ENCODE results near the gene HDAC9.

The HDAC9 gene

GRCh38 chr7:18886832-18887231 lies 391.3 kb downstream of the HDAC9 start:
- Histone ChIP-seq H3K9ac (ENCODE audit: low read depth, low read length) (no peak overlapping the region), H3K36me3 (ENCODE audit: insufficient read depth, low read length) (no peaks in the 10 kb centered on the region), H3K27ac (ENCODE audit: low read depth, low read length) (no peak overlapping the region), H3K9me3 (ENCODE audit: insufficient read depth, low read depth, low read length) (no peaks in the 10 kb centered on the region), H3K4me1 (ENCODE audit: insufficient read depth, low read length) (no peaks in the 10 kb centered on the region), H3K27me3 (ENCODE audit: insufficient read depth, low read length) (no peaks in the 10 kb centered on the region), H3K4me3 (ENCODE audit: low read length) (no peak overlapping the region)
- 96% methylated on average over 4 of the region's 4 CpGs for WGBS

- Histone ChIP-seq H3K9me3 (ENCODE audit: insufficient read depth, low read depth, low read length) (no peaks in the 10 kb centered on the region), H3K27me3 (ENCODE audit: insufficient read depth, low read length) (no peaks in the 10 kb centered on the region), H3K4me1 (ENCODE audit: insufficient read depth, low read length) (no peaks in the 10 kb centered on the region), H3K9ac (ENCODE audit: low read depth, low read length) (no peak overlapping the region), H3K36me3 (ENCODE audit: insufficient read depth, low read length) (no peaks in the 10 kb centered on the region), H3K4me3 (ENCODE audit: low read length) (no peak overlapping the region), H3K27ac (ENCODE audit: low read depth, low read length) (no peak overlapping the region)
- WGBS = 96% methylated on average over 1 of the region's 1 CpG
These were observed 393.9 kb downstream of the HDAC9 start for GRCh38 chr7:18889436-18889835.

- H3K9me3 ChIP-seq (ENCODE audit: insufficient read depth, low read depth, low read length) = no peaks in the 10 kb centered on the region
- H3K27ac ChIP-seq (ENCODE audit: low read depth, low read length) = no peak overlapping the region
- WGBS = 90% methylated on average over 1 of the region's 2 CpGs
These were observed 394.6 kb downstream of the HDAC9 start for GRCh38 chr7:18890134-18890533.

GRCh38 chr7:18890885-18891621 lies 395.5 kb downstream of the HDAC9 start:
- no peak overlapping the region for H3K4me3 ChIP-seq (ENCODE audit: low read length)
- H3K9me3 ChIP-seq (ENCODE audit: insufficient read depth, low read depth, low read length) = no peaks in the 10 kb centered on the region
- H3K27ac ChIP-seq (ENCODE audit: low read depth, low read length) = no peak overlapping the region
- WGBS = 96% methylated on average over 4 of the region's 4 CpGs
- H3K36me3 ChIP-seq (ENCODE audit: insufficient read depth, low read length) = no peaks in the 10 kb centered on the region
- H3K27me3 ChIP-seq (ENCODE audit: insufficient read depth, low read length) = no peaks in the 10 kb centered on the region
- peaks cover 7% of the 10 kb centered on the region for H3K4me1 ChIP-seq (ENCODE audit: insufficient read depth, low read length)
- H3K9ac ChIP-seq (ENCODE audit: low read depth, low read length) = no peak overlapping the region

More at GRCh38 chr7:18890134-18890533, 394.6 kb downstream of the HDAC9 start:
- H3K27me3 ChIP-seq (ENCODE audit: insufficient read depth, low read length) = no peaks in the 10 kb centered on the region
- H3K4me1 ChIP-seq (ENCODE audit: insufficient read depth, low read length) = no peaks in the 10 kb centered on the region
- H3K4me3 ChIP-seq (ENCODE audit: low read length) = no peak overlapping the region
- no peak overlapping the region for H3K9ac ChIP-seq (ENCODE audit: low read depth, low read length)
- H3K36me3 ChIP-seq (ENCODE audit: insufficient read depth, low read length) = no peaks in the 10 kb centered on the region

GRCh38 chr7:18893156-18893555 lies 397.6 kb downstream of the HDAC9 start:
- Histone ChIP-seq H3K27me3 (ENCODE audit: insufficient read depth, low read length) (no peaks in the 10 kb centered on the region), H3K9ac (ENCODE audit: low read depth, low read length) (no peak overlapping the region), H3K4me1 (ENCODE audit: insufficient read depth, low read length) (peaks cover 15% of the 10 kb centered on the region), H3K9me3 (ENCODE audit: insufficient read depth, low read depth, low read length) (no peaks in the 10 kb centered on the region), H3K27ac (ENCODE audit: low read depth, low read length) (no peak overlapping the region), H3K36me3 (ENCODE audit: insufficient read depth, low read length) (no peaks in the 10 kb centered on the region), H3K4me3 (ENCODE audit: low read length) (no peak overlapping the region)
- WGBS = 90% methylated on average over 3 of the region's 3 CpGs

- Histone ChIP-seq H3K36me3 (ENCODE audit: insufficient read depth, low read length) (no peaks in the 10 kb centered on the region), H3K27ac (ENCODE audit: low read depth, low read length) (no peak overlapping the region), H3K4me1 (ENCODE audit: insufficient read depth, low read length) (peaks cover 15% of the 10 kb centered on the region), H3K4me3 (ENCODE audit: low read length) (no peak overlapping the region), H3K9ac (ENCODE audit: low read depth, low read length) (no peak overlapping the region), H3K27me3 (ENCODE audit: insufficient read depth, low read length) (no peaks in the 10 kb centered on the region), H3K9me3 (ENCODE audit: insufficient read depth, low read depth, low read length) (no peaks in the 10 kb centered on the region)
- 85% methylated on average over 3 of the region's 3 CpGs for WGBS
These were observed 398.6 kb downstream of the HDAC9 start for GRCh38 chr7:18894155-18894554.

GRCh38 chr7:18895456-18895855 lies 399.9 kb downstream of the HDAC9 start:
- Histone ChIP-seq H3K4me3 (ENCODE audit: low read length) (no peak overlapping the region), H3K9ac (ENCODE audit: low read depth, low read length) (no peak overlapping the region; the same call in 1 of the 2 replicates), H3K4me1 (ENCODE audit: insufficient read depth, low read length) (peaks cover 15% of the 10 kb centered on the region), H3K27me3 (ENCODE audit: insufficient read depth, low read length) (no peaks in the 10 kb centered on the region), H3K9me3 (ENCODE audit: insufficient read depth, low read depth, low read length) (no peaks in the 10 kb centered on the region), H3K27ac (ENCODE audit: low read depth, low read length) (no peak overlapping the region), H3K36me3 (ENCODE audit: insufficient read depth, low read length) (no peaks in the 10 kb centered on the region)
- WGBS = 90% methylated on average over 3 of the region's 3 CpGs

- 92% methylated on average over 2 of the region's 2 CpGs for WGBS
- Histone ChIP-seq H3K36me3 (ENCODE audit: insufficient read depth, low read length) (no peaks in the 10 kb centered on the region), H3K9me3 (ENCODE audit: insufficient read depth, low read depth, low read length) (no peaks in the 10 kb centered on the region), H3K27me3 (ENCODE audit: insufficient read depth, low read length) (no peaks in the 10 kb centered on the region), H3K27ac (ENCODE audit: low read depth, low read length) (peak overlapping the region; percentile 8; the same call in 1 of the 2 replicates), H3K9ac (ENCODE audit: low read depth, low read length) (no peak overlapping the region), H3K4me3 (ENCODE audit: low read length) (no peak overlapping the region), H3K4me1 (ENCODE audit: insufficient read depth, low read length) (peaks cover 15% of the 10 kb centered on the region)
These were observed 400.9 kb downstream of the HDAC9 start for GRCh38 chr7:18896343-18896975.

- Histone ChIP-seq H3K4me1 (ENCODE audit: insufficient read depth, low read length) (peaks cover 15% of the 10 kb centered on the region), H3K4me3 (ENCODE audit: low read length) (no peak overlapping the region), H3K36me3 (ENCODE audit: insufficient read depth, low read length) (no peaks in the 10 kb centered on the region), H3K27ac (ENCODE audit: low read depth, low read length) (no peak overlapping the region), H3K27me3 (ENCODE audit: insufficient read depth, low read length) (no peaks in the 10 kb centered on the region), H3K9me3 (ENCODE audit: insufficient read depth, low read depth, low read length) (no peaks in the 10 kb centered on the region), H3K9ac (ENCODE audit: low read depth, low read length) (no peak overlapping the region)
- 87% methylated on average over 3 of the region's 3 CpGs for WGBS
These were observed 404.7 kb downstream of the HDAC9 start for GRCh38 chr7:18900236-18900635.

- no peaks in the 10 kb centered on the region for H3K9me3 ChIP-seq (ENCODE audit: insufficient read depth, low read depth, low read length)
- no peak overlapping the region for H3K9ac ChIP-seq (ENCODE audit: low read depth, low read length)
- no peak overlapping the region for H3K27ac ChIP-seq (ENCODE audit: low read depth, low read length)
- no CpG with 5 or more reads among the region's 1 CpG for WGBS
- no peaks in the 10 kb centered on the region for H3K36me3 ChIP-seq (ENCODE audit: insufficient read depth, low read length)
- peaks cover 10% of the 10 kb centered on the region for H3K4me1 ChIP-seq (ENCODE audit: insufficient read depth, low read length)
- no peak overlapping the region for H3K4me3 ChIP-seq (ENCODE audit: low read length)
- H3K27me3 ChIP-seq (ENCODE audit: insufficient read depth, low read length) = no peaks in the 10 kb centered on the region
These were observed 405.3 kb downstream of the HDAC9 start for GRCh38 chr7:18900803-18901202.

- no peaks in the 10 kb centered on the region for H3K9me3 ChIP-seq (ENCODE audit: insufficient read depth, low read depth, low read length)
- WGBS = 93% methylated on average over 2 of the region's 3 CpGs
- no peak overlapping the region for H3K9ac ChIP-seq (ENCODE audit: low read depth, low read length)
- H3K27me3 ChIP-seq (ENCODE audit: insufficient read depth, low read length) = no peaks in the 10 kb centered on the region
- H3K4me3 ChIP-seq (ENCODE audit: low read length) = no peak overlapping the region
- peaks cover 5% of the 10 kb centered on the region for H3K4me1 ChIP-seq (ENCODE audit: insufficient read depth, low read length)
- no peak overlapping the region for H3K27ac ChIP-seq (ENCODE audit: low read depth, low read length)
- H3K36me3 ChIP-seq (ENCODE audit: insufficient read depth, low read length) = no peaks in the 10 kb centered on the region
These were observed 405.8 kb downstream of the HDAC9 start for GRCh38 chr7:18901351-18901750.

All from HUES64 (cell line).